OCI-LY7 (cell line): ENCODE results near the gene PHF13. TPM values are rescaled to one million over a fixed set of nuclear protein-coding genes. Genes with fewer than 3 reads are reported as not detected.

Source experiments
- BruUV-seq: library from RNA; stranded (reverse); fragments of 400-500 nt; replicated peaks from 2 replicates; lab custom pipeline; 2021; lab: Mats Ljungman, UMichigan
- CTCF ChIA-PET: fragments of 300-600 bp; sonication (Branson Sonifier 250); formaldehyde crosslinking; loops from one replicate; lab custom pipeline; 2022; ENCODE audit warnings: antibody characterized with exemption; ENCODE audit not compliant: unreplicated experiment; lab: Charles Lee
- POLR2A ChIA-PET: fragments of 300-600 bp; sonication (Branson Sonifier 250); formaldehyde crosslinking; loops from one replicate; lab custom pipeline; 2022; ENCODE audit warnings: antibody characterized with exemption; lab: Charles Lee
- DNase-seq: peaks from one replicate; pipeline ENCODE4 v3.0.0-alpha.2; 2015; ENCODE audit warnings: low spot score
- H2AFZ ChIP-seq: fragments of 200-600 bp; sonication (generic), shearing (Covaris generic); 2 replicates; pipeline ENCODE4 v1.6.1; 2014; ENCODE audit warnings: mild to moderate bottlenecking, antibody characterized with exemption, low read length, moderate library complexity
- H3K27ac ChIP-seq: fragments of 200-600 bp; sonication (generic); 2 replicates; pipeline ENCODE4 v1.5.1; 2014; ENCODE audit warnings: mixed run types, low read depth, mild to moderate bottlenecking, moderate library complexity, low read length, inconsistent platforms; ENCODE audit not compliant: poor library complexity, severe bottlenecking
- H3K36me3 ChIP-seq: fragments of 200-600 bp; sonication (generic); 2 replicates; pipeline ENCODE4 v1.6.1; 2014; ENCODE audit warnings: mild to moderate bottlenecking, antibody characterized with exemption, low read length, moderate library complexity, mixed read lengths; ENCODE audit not compliant: insufficient read depth
- H3K4me1 ChIP-seq: fragments of 200-600 bp; sonication (generic); 2 replicates; pipeline ENCODE4 v1.5.1; 2014; ENCODE audit warnings: mild to moderate bottlenecking, low read length; ENCODE audit not compliant: insufficient read depth, poor library complexity, severe bottlenecking
- H3K4me2 ChIP-seq: fragments of 200-600 bp; sonication (generic); 2 replicates; pipeline ENCODE4 v1.6.1; 2014; ENCODE audit warnings: mild to moderate bottlenecking, low read length
- H3K4me3 ChIP-seq: fragments of 200-600 bp; sonication (generic); 2 replicates; pipeline ENCODE4 v1.5.1; 2014; ENCODE audit warnings: mild to moderate bottlenecking, low read depth, low read length; ENCODE audit not compliant: poor library complexity, severe bottlenecking
- H3K79me2 ChIP-seq: fragments of 200-600 bp; sonication (generic); 2 replicates; pipeline ENCODE4 v1.6.1; 2016; ENCODE audit warnings: low read depth, mild to moderate bottlenecking, low read length, moderate library complexity, mixed read lengths; ENCODE audit not compliant: insufficient read depth
- H3K9me2 ChIP-seq: fragments of 200-600 bp; sonication (generic); 2 replicates; pipeline ENCODE4 v1.6.1; 2016; ENCODE audit warnings: mild to moderate bottlenecking, low read length, mixed read lengths; ENCODE audit not compliant: insufficient read depth
- H3K9me3 ChIP-seq: fragments of 200-600 bp; sonication (generic); 2 replicates; pipeline ENCODE4 v1.6.1; 2014; ENCODE audit warnings: mild to moderate bottlenecking, mixed run types, low read length, mixed read lengths
- H4K20me1 ChIP-seq: fragments of 200-600 bp; sonication (generic); 2 replicates; pipeline ENCODE4 v1.6.1; 2014; ENCODE audit warnings: mild to moderate bottlenecking, antibody characterized with exemption, low read length, moderate library complexity, mixed read lengths; ENCODE audit not compliant: insufficient read depth
- CTCF ChIP-seq: fragments of 200-600 bp; sonication (generic); conservative IDR thresholded peaks from 2 replicates; pipeline ENCODE4 v1.5.1; 2014; ENCODE audit warnings: mild to moderate bottlenecking, antibody characterized with exemption, low read length, moderate library complexity, mixed read lengths
- EZH2phosphoT487 ChIP-seq: fragments of 200-600 bp; sonication (generic); IDR thresholded peaks from 2 replicates; pipeline ENCODE4 v1.6.1; 2018; ENCODE audit warnings: low read depth, borderline replicate concordance, mild to moderate bottlenecking, mixed run types, antibody characterized with exemption, low read length, moderate library complexity, mixed read lengths
- intact Hi-C: fragments of 100-400 bp; cut with micrococcal nuclease; formaldehyde crosslinking; loops from one replicate; pipeline ENCODE4 v1.10.0; 2022; ENCODE audit not compliant: unreplicated experiment
- total RNA-seq, 2 experiments: library from RNA; depleted of rRNA in 1 of 2; stranded (reverse); fragments of >200 nt in 1 of 2; shearing (Covaris generic) in 1 of 2; gene quantifications; 2 replicates each; pipeline ENCODE4 v1.2.3, GENCODE V29; 2014 to 2022

Gene PHF13
- total RNA-seq, 2 experiments from 2014 or later: 5.3 to 14.7 TPM

GRCh38 chr1:6580593-6581409, 32.7 kb upstream of the PHF13 start:
- peak overlapping the region; percentile 98 for H3K4me2 ChIP-seq
- CTCF ChIA-PET: interaction anchor here (1.0 kb wide), 2 partner anchors 20 to 44 kb away, joined by 3 to 4 read pairs; no protein-coding TSS in a partner anchor

GRCh38 chr1:6581561-6582305, 31.8 kb upstream of the PHF13 start:
- Histone ChIP-seq H3K4me1 (peaks cover 29% of the 10 kb centered on the region), H4K20me1 (no peaks in the 10 kb centered on the region), H3K4me2 (peak overlapping the region; percentile 98), H2AFZ (no peak overlapping the region), H3K9me3 (no peaks in the 10 kb centered on the region), H3K9me2 (no peaks in the 10 kb centered on the region), H3K27ac (peak overlapping the region; percentile 47), H3K36me3 (peaks cover 4% of the 10 kb centered on the region; the same call in 1 of the 2 replicates), H3K4me3 (peak overlapping the region; percentile 86), H3K79me2 (peaks cover 19% of the 10 kb centered on the region)
- ChIA-PET POLR2A (interaction anchor here (0.6 to 1.1 kb wide), 2 partner anchors 29 to 123 kb away, joined by 3 to 4 read pairs; no protein-coding TSS in a partner anchor), CTCF (no interaction called here)
- peak; percentile 39 for DNase-seq
- TF ChIP-seq EZH2phosphoT487: no peak
- no peak for TF ChIP-seq CTCF
- BruUV-seq: no TSS peak
- intact Hi-C loops: no loop called here

More at GRCh38 chr1:6580593-6581409, 32.7 kb upstream of the PHF13 start:
- peaks cover 4% of the 10 kb centered on the region; the same call in 1 of the 2 replicates for H3K36me3 ChIP-seq
- intact Hi-C loops: loop anchor here (1.0 kb wide), 1 partner anchor 26 kb away; the partner anchor contains the start of gene NOL9
- no peak overlapping the region; the same call in 1 of the 2 replicates for H2AFZ ChIP-seq
- POLR2A ChIA-PET: interaction anchor here (0.6 to 1.2 kb wide), 3 partner anchors 9 to 374 kb away, joined by 3 to 7 read pairs (median 4); no protein-coding TSS in a partner anchor
- no peaks in the 10 kb centered on the region for H3K9me2 ChIP-seq
- BruUV-seq: no TSS peak
- peaks cover 29% of the 10 kb centered on the region for H3K4me1 ChIP-seq
- no peaks in the 10 kb centered on the region for H4K20me1 ChIP-seq
- H3K4me3 ChIP-seq: peak overlapping the region; percentile 86
- peak; percentile 32 for DNase-seq
- TF ChIP-seq EZH2phosphoT487: no peak
- peak; percentile 36; the same call in 1 of the 2 replicates for TF ChIP-seq CTCF
- H3K79me2 ChIP-seq: peaks cover 19% of the 10 kb centered on the region
- peak overlapping the region; percentile 38 for H3K27ac ChIP-seq
- H3K9me3 ChIP-seq: no peaks in the 10 kb centered on the region
